MCF 10A (cell line): ENCODE data around the gene GIT1. TPM values are rescaled to one million over a fixed set of nuclear protein-coding genes. Genes with fewer than 3 reads are reported as not detected.

Experiments
- BruUV-seq: library from RNA; stranded (reverse); fragments of 400-500 nt; replicated peaks from 2 replicates; lab custom pipeline; 2021; lab: Mats Ljungman, UMichigan
- CTCF ChIA-PET: fragments of 300-600 bp; sonication (Branson Sonifier 250); formaldehyde crosslinking; extraction: SDS; loops from one replicate; lab custom pipeline; 2021; ENCODE audit warnings: antibody characterized with exemption, inconsistent platforms; lab: Yijun Ruan, JAX
- POLR2A ChIA-PET: fragments of 300-600, 350-650 bp; sonication (Branson Sonifier 250); formaldehyde crosslinking; extraction: SDS; loops from one replicate; lab custom pipeline; 2020; ENCODE audit warnings: antibody characterized with exemption, inconsistent platforms; lab: Yijun Ruan, JAX
- DNase-seq: peaks from one replicate; pipeline ENCODE4 v3.0.0-alpha.2; 2018; ENCODE audit not compliant: unreplicated experiment
- H3K27ac Mint-ChIP-seq: one replicate; pipeline ENCODE4 v1.8.0; 2022; ENCODE audit warnings: mild to moderate bottlenecking, low read depth, mixed read lengths; ENCODE audit not compliant: unreplicated experiment
- H3K27me3 Mint-ChIP-seq: one replicate; pipeline ENCODE4 v1.8.0; 2022; ENCODE audit warnings: mixed read lengths; ENCODE audit not compliant: insufficient read depth, unreplicated experiment
- H3K36me3 Mint-ChIP-seq: one replicate; pipeline ENCODE4 v1.8.0; 2022; ENCODE audit warnings: mild to moderate bottlenecking, moderate library complexity, mixed read lengths; ENCODE audit not compliant: insufficient read depth, unreplicated experiment
- H3K4me1 Mint-ChIP-seq: one replicate; pipeline ENCODE4 v1.8.0; 2022; ENCODE audit warnings: mixed read lengths; ENCODE audit not compliant: insufficient read depth, unreplicated experiment
- H3K4me3 Mint-ChIP-seq: one replicate; pipeline ENCODE4 v1.8.0; 2022; ENCODE audit warnings: mild to moderate bottlenecking, moderate library complexity, mixed read lengths; ENCODE audit not compliant: unreplicated experiment
- H3K9me3 Mint-ChIP-seq: one replicate; pipeline ENCODE4 v1.8.0; 2022; ENCODE audit warnings: mixed read lengths; ENCODE audit not compliant: unreplicated experiment
- intact Hi-C: fragments of 100-400 bp; cut with micrococcal nuclease; formaldehyde crosslinking; loops from 2 replicates; pipeline ENCODE4 v1.14.1; 2022
- total RNA-seq: library from RNA; stranded (reverse); gene quantifications from 2 replicates; pipeline ENCODE4 v1.2.3, GENCODE V29; 2022
- TF ChIP-seq, protein P1 (sequence below): fragments of 200-600 bp; IDR thresholded peaks from one replicate; pipeline ENCODE4 v1.8.0; 2022; ENCODE audit warnings: antibody characterized with exemption, mild to moderate bottlenecking; ENCODE audit not compliant: unreplicated experiment

GIT1 gene
- total RNA-seq, 1 experiment from 2014 or later: 49.0 TPM

DNA sequence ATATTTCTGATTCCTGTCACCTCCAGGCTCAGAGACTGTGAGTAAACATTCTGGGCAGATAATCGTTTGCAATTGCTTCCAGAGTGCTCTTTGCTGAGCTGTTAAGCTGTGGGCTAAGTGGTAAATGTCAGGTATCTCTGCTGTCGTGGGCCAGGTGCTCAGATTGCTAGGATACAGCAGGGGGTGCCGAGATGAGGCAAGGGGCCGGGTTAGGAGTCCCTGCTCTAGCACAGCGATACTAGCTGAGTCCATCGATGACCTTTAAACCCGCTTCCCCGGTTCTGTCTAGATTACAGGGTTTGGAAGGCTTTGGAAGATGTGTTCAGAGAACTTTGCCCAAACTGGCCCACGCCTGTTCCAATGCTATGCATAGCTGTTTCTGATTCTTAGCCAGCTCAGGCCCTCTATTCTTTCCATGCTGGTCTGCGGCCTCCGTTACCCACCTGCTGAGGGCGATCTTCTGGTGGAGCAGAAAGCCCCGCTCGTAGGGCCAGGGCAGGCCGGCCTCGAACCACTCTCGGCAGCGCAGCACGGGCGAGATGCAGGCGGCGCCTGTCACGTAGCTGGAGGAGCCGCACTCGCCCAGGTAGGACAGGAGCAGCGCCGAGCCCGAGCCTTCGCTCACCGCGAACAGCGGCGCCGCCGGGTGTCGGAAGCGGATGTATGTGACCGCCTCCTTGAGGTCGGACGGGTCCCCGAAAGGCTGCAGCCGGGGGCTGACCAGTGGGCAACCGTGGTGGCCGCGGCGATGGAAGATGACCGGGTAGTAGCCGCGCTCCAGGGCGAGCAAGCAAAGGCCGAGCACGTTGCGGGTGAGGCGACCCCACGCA, 23.6 kb downstream of the GIT1 start:
- ChIA-PET CTCF (interaction anchor here (0.6 to 2.1 kb wide), 5 partner anchors 9 to 598 kb away, joined by 3 to 5 read pairs (median 3); no protein-coding TSS in a partner anchor), POLR2A (interaction anchor here (1.4 to 5.8 kb wide), 3 partner anchors 11 to 272 kb away, joined by 4 to 43 read pairs (median 23); partner anchors contain the start of genes ANKRD13B and NUFIP2)
- H3K9me3 Mint-ChIP-seq: no peaks in the 10 kb centered on the region
- no peak overlapping the region for H3K4me3 Mint-ChIP-seq
- H3K27me3 Mint-ChIP-seq: no peaks in the 10 kb centered on the region
- H3K27ac Mint-ChIP-seq: no peak overlapping the region
- no TSS peak for BruUV-seq
- intact Hi-C loops: no loop called here
- H3K36me3 Mint-ChIP-seq: peaks cover 6% of the 10 kb centered on the region
- TF ChIP-seq, protein P1, sequence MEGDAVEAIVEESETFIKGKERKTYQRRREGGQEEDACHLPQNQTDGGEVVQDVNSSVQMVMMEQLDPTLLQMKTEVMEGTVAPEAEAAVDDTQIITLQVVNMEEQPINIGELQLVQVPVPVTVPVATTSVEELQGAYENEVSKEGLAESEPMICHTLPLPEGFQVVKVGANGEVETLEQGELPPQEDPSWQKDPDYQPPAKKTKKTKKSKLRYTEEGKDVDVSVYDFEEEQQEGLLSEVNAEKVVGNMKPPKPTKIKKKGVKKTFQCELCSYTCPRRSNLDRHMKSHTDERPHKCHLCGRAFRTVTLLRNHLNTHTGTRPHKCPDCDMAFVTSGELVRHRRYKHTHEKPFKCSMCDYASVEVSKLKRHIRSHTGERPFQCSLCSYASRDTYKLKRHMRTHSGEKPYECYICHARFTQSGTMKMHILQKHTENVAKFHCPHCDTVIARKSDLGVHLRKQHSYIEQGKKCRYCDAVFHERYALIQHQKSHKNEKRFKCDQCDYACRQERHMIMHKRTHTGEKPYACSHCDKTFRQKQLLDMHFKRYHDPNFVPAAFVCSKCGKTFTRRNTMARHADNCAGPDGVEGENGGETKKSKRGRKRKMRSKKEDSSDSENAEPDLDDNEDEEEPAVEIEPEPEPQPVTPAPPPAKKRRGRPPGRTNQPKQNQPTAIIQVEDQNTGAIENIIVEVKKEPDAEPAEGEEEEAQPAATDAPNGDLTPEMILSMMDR: no peak
- H3K4me1 Mint-ChIP-seq: peaks cover 9% of the 10 kb centered on the region
- DNase-seq: no peak

DNA sequence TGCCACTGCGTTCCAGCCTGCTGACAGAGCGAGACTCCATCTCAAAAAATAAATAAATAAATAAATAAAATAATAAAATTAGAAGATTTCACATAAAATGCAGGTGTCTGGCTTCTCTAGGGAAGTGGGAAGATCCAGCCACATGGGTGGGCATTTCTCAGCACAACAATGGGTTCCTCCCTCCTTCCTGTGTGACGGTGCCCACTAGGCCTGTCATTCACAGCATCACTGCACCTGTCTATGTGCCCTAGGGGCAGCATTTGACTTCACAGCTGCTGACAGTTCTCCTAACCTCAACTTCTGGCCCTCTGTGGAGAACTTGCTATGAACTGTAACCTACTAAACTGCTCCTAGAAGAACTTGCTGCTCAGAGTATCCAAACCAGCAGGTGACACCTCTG, 25.6 kb downstream of the GIT1 start:
- ChIA-PET POLR2A (interaction anchor here (0.7 kb wide), 1 partner anchor 27 kb away, joined by 3 read pairs; no protein-coding TSS in a partner anchor), CTCF (interaction anchor here (0.7 to 1.4 kb wide), 3 partner anchors 29 to 395 kb away, joined by 3 to 5 read pairs (median 3); partner anchors contain the start of gene ANKRD13B)
- no peak for DNase-seq
- no peaks in the 10 kb centered on the region for H3K36me3 Mint-ChIP-seq
- intact Hi-C loops: no loop called here
- no peaks in the 10 kb centered on the region for H3K4me1 Mint-ChIP-seq
- TF ChIP-seq, protein P1: no peak
- no peaks in the 10 kb centered on the region for H3K27me3 Mint-ChIP-seq
- no peak overlapping the region for H3K27ac Mint-ChIP-seq
- H3K4me3 Mint-ChIP-seq: no peak overlapping the region
- no TSS peak for BruUV-seq
- no peaks in the 10 kb centered on the region for H3K9me3 Mint-ChIP-seq

DNA sequence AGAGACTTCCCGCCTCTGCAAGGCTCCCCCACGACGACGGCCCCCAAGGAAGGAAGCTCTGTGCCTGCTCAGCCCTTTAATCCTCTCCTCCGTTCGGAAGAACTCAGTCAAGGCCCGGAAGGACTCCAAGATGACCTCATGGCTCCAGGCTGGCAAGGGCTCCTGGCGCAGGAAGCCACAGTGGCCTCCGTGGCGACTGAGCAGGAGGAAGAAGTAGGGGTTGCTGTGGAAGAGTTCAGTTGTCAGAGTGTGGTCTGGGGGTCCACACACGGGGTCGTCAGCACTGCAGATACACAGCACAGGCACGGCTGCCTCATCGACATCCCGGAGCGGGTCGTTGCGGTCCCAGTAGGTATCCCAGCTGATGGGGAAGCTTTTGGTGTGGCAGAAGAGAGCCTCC, 26.8 kb downstream of the GIT1 start:
- TF ChIP-seq, protein P1: no peak
- BruUV-seq: no TSS peak
- intact Hi-C loops: no loop called here

More for the DNA sequence above, 26.8 kb downstream of the GIT1 start:
- Mint-ChIP-seq H3K27ac (no peak overlapping the region), H3K4me1 (no peaks in the 10 kb centered on the region), H3K27me3 (no peaks in the 10 kb centered on the region), H3K36me3 (no peaks in the 10 kb centered on the region), H3K9me3 (no peaks in the 10 kb centered on the region), H3K4me3 (no peak overlapping the region)
- CTCF ChIA-PET: interaction anchor here (0.7 to 1.0 kb wide), 2 partner anchors 14 to 19 kb away, joined by 3 to 6 read pairs; no protein-coding TSS in a partner anchor
- POLR2A ChIA-PET: no interaction called here
- no peak for DNase-seq
